Mammary epithelial cell (primary cell): ENCODE measurements around the gene FGF4.

ENCODE experiments used
- EZH2 ChIP-seq: IDR thresholded peaks from 2 replicates; pipeline ENCODE4 v1.6.1; 2012; ENCODE audit warnings: low read length, inconsistent platforms, borderline replicate concordance
- TF ChIP-seq, protein P1 (sequence below), 2 donors: IDR thresholded peaks in 1 of 2; conservative IDR thresholded peaks in 1 of 2; 2 replicates each; pipeline ENCODE4 v1.5.1; 2011 to 2012; ENCODE audit warnings: inconsistent platforms in 2 of 2, low read length in 2 of 2, mild to moderate bottlenecking in 2 of 2, control low read depth in 1 of 2, low read depth in 1 of 2; ENCODE audit not compliant: insufficient read depth in 1 of 2; ENCODE audit errors: extremely low read depth in 1 of 2

- TF ChIP-seq, protein P1, sequence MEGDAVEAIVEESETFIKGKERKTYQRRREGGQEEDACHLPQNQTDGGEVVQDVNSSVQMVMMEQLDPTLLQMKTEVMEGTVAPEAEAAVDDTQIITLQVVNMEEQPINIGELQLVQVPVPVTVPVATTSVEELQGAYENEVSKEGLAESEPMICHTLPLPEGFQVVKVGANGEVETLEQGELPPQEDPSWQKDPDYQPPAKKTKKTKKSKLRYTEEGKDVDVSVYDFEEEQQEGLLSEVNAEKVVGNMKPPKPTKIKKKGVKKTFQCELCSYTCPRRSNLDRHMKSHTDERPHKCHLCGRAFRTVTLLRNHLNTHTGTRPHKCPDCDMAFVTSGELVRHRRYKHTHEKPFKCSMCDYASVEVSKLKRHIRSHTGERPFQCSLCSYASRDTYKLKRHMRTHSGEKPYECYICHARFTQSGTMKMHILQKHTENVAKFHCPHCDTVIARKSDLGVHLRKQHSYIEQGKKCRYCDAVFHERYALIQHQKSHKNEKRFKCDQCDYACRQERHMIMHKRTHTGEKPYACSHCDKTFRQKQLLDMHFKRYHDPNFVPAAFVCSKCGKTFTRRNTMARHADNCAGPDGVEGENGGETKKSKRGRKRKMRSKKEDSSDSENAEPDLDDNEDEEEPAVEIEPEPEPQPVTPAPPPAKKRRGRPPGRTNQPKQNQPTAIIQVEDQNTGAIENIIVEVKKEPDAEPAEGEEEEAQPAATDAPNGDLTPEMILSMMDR (conservative IDR thresholded peaks at IDR 0.05 in 1 of 2, IDR thresholded peaks at IDR 0.05 in 1 of 2; ENCODE audit: extremely low read depth in 1 of 2, insufficient read depth in 1 of 2, low read depth in 1 of 2, low read length in 2 of 2), result no peak
- TF ChIP-seq EZH2, result no peak
Observed at GRCh38 chr11:69730500-69730899, 44.6 kb downstream of the FGF4 start.
